GM06990 (cell line): ENCODE results near the gene SRXN1.
A peak's percentile ranks its signal among the peaks of the same experiment; 100 is the strongest.

Experiments
- DNase-seq: peaks from one replicate; pipeline ENCODE4 v3.0.0-alpha.2; 2011; ENCODE audit not compliant: insufficient read length; ENCODE audit errors: extremely low read depth
- H3K27me3 ChIP-seq: replicated peaks from 2 replicates; pipeline ENCODE4 v1.6.0; 2011; ENCODE audit warnings: low read length; ENCODE audit not compliant: control insufficient read depth, insufficient read depth
- H3K36me3 ChIP-seq: 2 replicates; pipeline ENCODE4 v1.5.1; 2011; ENCODE audit warnings: low read length; ENCODE audit not compliant: control insufficient read depth, insufficient read depth
- H3K4me3 ChIP-seq: replicated peaks from 2 replicates; pipeline ENCODE4 v1.5.1; 2011; ENCODE audit warnings: low read depth, mild to moderate bottlenecking, control low read depth, low read length
- TF ChIP-seq, protein P1 (sequence below): IDR thresholded peaks from 2 replicates; pipeline ENCODE4 v1.5.1; 2011; ENCODE audit warnings: low read length, control low read depth, mild to moderate bottlenecking, inconsistent platforms; ENCODE audit not compliant: insufficient read depth, poor library complexity, severe bottlenecking

The SRXN1 gene

DNA sequence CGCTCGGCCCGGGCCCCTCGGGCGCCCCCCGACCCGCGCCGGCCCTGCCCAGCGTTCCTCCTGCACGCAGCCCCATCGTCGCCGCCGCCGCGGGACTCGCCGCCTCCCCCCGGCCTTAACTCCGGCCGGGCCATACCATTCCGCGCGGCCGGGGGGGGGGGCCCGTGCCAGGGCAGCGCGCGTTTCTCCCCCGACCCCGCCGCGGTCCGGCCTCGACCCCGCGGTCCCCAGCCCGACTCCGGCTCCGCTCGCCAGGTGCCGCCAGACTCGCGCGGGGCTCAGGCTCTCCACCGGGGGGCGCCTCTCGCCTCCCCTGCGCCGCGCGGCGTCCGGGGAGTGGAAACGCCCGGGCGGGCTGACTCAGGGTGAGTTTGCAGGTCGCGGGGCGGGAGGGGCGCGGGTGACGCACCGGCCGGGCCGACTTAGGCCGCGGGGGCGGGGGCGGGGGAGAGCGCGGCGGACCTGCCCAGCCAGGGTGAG, at the start of gene SRXN1:
Gene SRXN1, minus strand, starts transcription at position 91 of the 480 bp plus-strand sequence. Its CDS starts 15 bp downstream, at position 76.
- TF ChIP-seq, protein P1, sequence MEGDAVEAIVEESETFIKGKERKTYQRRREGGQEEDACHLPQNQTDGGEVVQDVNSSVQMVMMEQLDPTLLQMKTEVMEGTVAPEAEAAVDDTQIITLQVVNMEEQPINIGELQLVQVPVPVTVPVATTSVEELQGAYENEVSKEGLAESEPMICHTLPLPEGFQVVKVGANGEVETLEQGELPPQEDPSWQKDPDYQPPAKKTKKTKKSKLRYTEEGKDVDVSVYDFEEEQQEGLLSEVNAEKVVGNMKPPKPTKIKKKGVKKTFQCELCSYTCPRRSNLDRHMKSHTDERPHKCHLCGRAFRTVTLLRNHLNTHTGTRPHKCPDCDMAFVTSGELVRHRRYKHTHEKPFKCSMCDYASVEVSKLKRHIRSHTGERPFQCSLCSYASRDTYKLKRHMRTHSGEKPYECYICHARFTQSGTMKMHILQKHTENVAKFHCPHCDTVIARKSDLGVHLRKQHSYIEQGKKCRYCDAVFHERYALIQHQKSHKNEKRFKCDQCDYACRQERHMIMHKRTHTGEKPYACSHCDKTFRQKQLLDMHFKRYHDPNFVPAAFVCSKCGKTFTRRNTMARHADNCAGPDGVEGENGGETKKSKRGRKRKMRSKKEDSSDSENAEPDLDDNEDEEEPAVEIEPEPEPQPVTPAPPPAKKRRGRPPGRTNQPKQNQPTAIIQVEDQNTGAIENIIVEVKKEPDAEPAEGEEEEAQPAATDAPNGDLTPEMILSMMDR: peak; percentile 35
- Histone ChIP-seq H3K27me3 (no peaks in the 10 kb centered on the region; the same call in 1 of the 2 replicates), H3K36me3 (peaks cover 5% of the 10 kb centered on the region), H3K4me3 (peak within 1 kb of the TSS; percentile 90)
- DNase-seq: peak; percentile 92

DNA sequence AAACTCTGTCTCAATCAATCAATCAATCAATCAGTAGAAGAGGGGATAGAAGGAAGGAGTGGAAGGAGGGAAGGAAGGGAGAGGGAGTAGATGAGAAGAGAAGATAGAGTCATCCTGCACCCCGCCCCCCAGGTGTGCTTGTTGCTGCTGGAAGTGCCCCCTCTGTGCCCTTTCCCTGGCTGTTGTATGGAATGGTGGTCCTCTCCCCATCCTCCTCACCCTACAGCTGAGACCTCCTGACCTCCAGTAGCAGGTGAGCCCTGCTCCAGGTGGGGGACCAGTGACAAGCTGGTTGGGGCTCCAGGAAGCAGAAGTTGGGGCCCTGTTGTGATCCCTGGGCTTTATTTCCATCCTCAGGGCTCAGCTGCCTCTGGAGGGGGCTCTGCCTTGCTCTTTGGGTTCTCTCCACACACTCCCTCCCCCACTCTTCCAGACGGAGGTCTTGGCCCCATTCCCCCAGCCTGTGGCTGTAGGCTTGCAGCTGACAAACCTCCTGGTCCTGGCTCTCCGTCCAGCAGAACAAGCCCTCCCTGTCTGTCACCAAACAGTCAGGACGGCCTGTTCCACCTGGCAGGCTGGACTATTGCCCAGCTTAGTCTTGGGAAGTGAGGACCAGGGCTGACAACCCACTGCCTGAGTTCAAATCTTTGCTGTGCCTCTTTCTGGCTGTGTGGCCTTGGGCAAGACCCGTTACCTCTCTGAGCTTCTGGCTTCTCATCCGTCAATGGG, 48.6 kb upstream of the SRXN1 start:
- no peak overlapping the region for H3K4me3 ChIP-seq
- DNase-seq: no peak
- no peaks in the 10 kb centered on the region; the same call in 1 of the 2 replicates for H3K27me3 ChIP-seq
- no peaks in the 10 kb centered on the region for H3K36me3 ChIP-seq
- TF ChIP-seq, protein P1: no peak

DNA sequence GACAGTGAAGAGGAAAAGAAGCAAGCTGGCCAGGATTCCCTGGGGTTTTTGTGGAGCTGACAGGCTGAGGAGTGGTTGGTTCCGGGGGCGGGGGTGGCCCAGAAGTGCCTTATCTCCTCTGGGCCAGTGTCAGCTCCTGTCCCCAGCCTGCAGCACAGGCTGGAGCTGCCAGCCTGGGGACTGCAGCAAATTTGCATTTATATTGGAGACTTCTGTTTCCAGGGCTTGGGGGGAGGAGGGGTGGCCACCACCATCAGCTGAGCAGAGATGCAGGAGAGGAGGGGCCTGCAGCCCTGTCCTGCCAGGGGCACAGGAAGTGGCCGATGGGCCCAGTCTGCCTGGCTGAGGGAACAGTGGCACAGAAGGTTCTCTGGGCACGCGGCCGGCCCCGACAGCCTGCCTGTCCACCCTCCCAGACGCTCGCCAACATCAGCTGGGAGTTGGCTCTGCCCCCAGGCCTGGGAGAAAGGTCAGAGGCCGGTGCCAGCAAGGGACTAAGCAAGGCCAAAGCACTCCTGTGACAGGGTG, 46.9 kb upstream of the SRXN1 start:
- Histone ChIP-seq H3K27me3 (no peaks in the 10 kb centered on the region; the same call in 1 of the 2 replicates), H3K36me3 (no peaks in the 10 kb centered on the region), H3K4me3 (no peak overlapping the region)
- TF ChIP-seq, protein P1: no peak
- no peak for DNase-seq

DNA sequence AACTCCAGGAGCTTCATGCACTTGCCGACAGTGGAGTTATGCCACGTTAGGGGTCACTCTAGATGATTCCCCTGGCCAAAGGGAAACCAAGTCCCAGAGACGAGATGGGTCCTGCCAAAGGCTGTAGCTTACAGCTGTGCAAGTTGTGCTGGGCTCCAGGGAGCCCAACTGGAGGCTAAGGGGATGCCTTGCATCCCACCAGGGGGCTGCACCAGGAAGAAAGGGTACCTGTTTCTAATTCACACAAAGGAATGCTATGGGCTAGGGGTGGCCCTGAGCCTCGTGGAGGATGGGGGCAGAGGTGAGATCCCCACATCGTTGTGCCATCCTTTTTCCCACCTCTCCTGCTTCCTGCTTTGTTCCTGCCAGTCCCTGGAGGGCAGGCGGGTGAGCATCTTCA, 46.3 kb upstream of the SRXN1 start:
- no peaks in the 10 kb centered on the region; the same call in none of the 2 replicates for H3K27me3 ChIP-seq
- no peak overlapping the region for H3K4me3 ChIP-seq
- no peaks in the 10 kb centered on the region for H3K36me3 ChIP-seq
- TF ChIP-seq, protein P1: no peak
- no peak for DNase-seq

DNA sequence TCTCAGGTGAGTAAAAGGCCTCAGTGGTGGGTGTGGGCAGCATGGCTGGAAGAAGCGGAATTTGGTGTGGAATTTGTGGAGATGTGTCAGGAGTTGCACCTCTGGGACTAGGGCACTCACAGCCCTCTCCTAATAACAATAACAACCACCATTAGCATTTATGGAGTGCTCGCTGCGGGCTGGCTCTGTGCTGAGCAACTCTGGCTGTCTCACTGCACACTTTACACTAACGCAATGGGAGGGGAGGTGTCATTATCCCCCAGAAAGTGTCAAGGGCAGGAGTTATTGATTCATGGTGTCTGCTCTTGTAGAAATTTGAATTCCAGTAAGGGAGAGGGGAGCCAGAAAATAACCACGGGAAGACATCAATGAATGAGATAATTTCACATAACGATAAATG, 45.3 kb upstream of the SRXN1 start:
- no peaks in the 10 kb centered on the region; the same call in none of the 2 replicates for H3K27me3 ChIP-seq

More for the DNA sequence above, 45.3 kb upstream of the SRXN1 start:
- H3K4me3 ChIP-seq: no peak overlapping the region
- TF ChIP-seq, protein P1: no peak
- H3K36me3 ChIP-seq: no peaks in the 10 kb centered on the region
- no peak for DNase-seq
